H9 (cell line): Measurements from ENCODE around the gene TACR1. TPM values are rescaled to one million over a fixed set of nuclear protein-coding genes. Genes with fewer than 3 reads are reported as not detected.

ENCODE experiments used
- DNase-seq: peaks from one replicate; pipeline ENCODE4 v3.0.0-alpha.2; 2017
- H2AFZ ChIP-seq: one replicate; pipeline ENCODE4 v1.6.1; 2013; ENCODE audit warnings: mild to moderate bottlenecking, low read length, control low read depth, moderate library complexity
- H2AK5ac ChIP-seq: 2 replicates; pipeline ENCODE4 v1.6.1; 2013; ENCODE audit warnings: low read length, control low read depth, mixed read lengths; ENCODE audit not compliant: insufficient read length
- H2BK120ac ChIP-seq: one replicate; pipeline ENCODE4 v1.6.1; 2013; ENCODE audit warnings: low read depth, mild to moderate bottlenecking, low read length, control low read depth, inconsistent platforms; ENCODE audit not compliant: poor library complexity, severe bottlenecking
- H2BK12ac ChIP-seq: 2 replicates; pipeline ENCODE4 v1.6.1; 2013; ENCODE audit warnings: low read length, control low read depth, mixed read lengths, low read depth; ENCODE audit not compliant: insufficient read length
- H2BK15ac ChIP-seq: 2 replicates; pipeline ENCODE4 v1.6.1; 2013; ENCODE audit warnings: low read depth, low read length, control low read depth
- H2BK20ac ChIP-seq: one replicate; pipeline ENCODE4 v1.6.1; 2013; ENCODE audit warnings: low read depth, mild to moderate bottlenecking, low read length, control low read depth, inconsistent platforms; ENCODE audit not compliant: poor library complexity, severe bottlenecking
- H2BK5ac ChIP-seq: 2 replicates; pipeline ENCODE4 v1.6.1; 2013; ENCODE audit warnings: low read length, control low read depth, mixed read lengths; ENCODE audit not compliant: insufficient read length
- H3K14ac ChIP-seq: 2 replicates; pipeline ENCODE4 v1.6.1; 2013; ENCODE audit warnings: low read length, control low read depth; ENCODE audit not compliant: insufficient read depth
- H3K18ac ChIP-seq: 2 replicates; pipeline ENCODE4 v1.6.1; 2013; ENCODE audit warnings: low read depth, mild to moderate bottlenecking, mixed read lengths, low read length, control low read depth; ENCODE audit not compliant: insufficient read length
- H3K23ac ChIP-seq: 2 replicates; pipeline ENCODE4 v1.6.1; 2013; ENCODE audit warnings: low read length, control low read depth, mixed read lengths, low read depth; ENCODE audit not compliant: insufficient read length
- H3K23me2 ChIP-seq: 2 replicates; pipeline ENCODE4 v1.6.1; 2013; ENCODE audit warnings: low read depth, mild to moderate bottlenecking, mixed read lengths, low read length, control low read depth; ENCODE audit not compliant: insufficient read length, poor library complexity, severe bottlenecking
- H3K27ac ChIP-seq: 2 replicates; pipeline ENCODE4 v1.5.1; 2013; ENCODE audit warnings: low read length, control low read depth, mixed read lengths, low read depth; ENCODE audit not compliant: insufficient read length
- H3K27me3 ChIP-seq: 2 replicates; pipeline ENCODE4 v1.6.1; 2013; ENCODE audit warnings: low read length, control low read depth, inconsistent platforms; ENCODE audit not compliant: insufficient read depth
- H3K4ac ChIP-seq: 2 replicates; pipeline ENCODE4 v1.6.1; 2013; ENCODE audit warnings: low read depth, mild to moderate bottlenecking, control low read depth, inconsistent platforms, low read length, moderate library complexity
- H3K4me1 ChIP-seq: 2 replicates; pipeline ENCODE4 v1.6.1; 2013; ENCODE audit warnings: low read length, control low read depth, inconsistent platforms; ENCODE audit not compliant: insufficient read depth
- H3K4me2 ChIP-seq: 2 replicates; pipeline ENCODE4 v1.6.1; 2013; ENCODE audit warnings: low read length, control low read depth, mixed read lengths; ENCODE audit not compliant: insufficient read length, insufficient read depth
- H3K56ac ChIP-seq: 2 replicates; pipeline ENCODE4 v1.6.1; 2013; ENCODE audit warnings: low read depth, mild to moderate bottlenecking, mixed read lengths, low read length, control low read depth; ENCODE audit not compliant: insufficient read length
- H3K79me1 ChIP-seq: 2 replicates; pipeline ENCODE4 v1.6.1; 2013; ENCODE audit warnings: low read depth, mild to moderate bottlenecking, moderate library complexity, low read length, control low read depth, inconsistent platforms; ENCODE audit not compliant: insufficient read depth, poor library complexity, severe bottlenecking
- H3K79me2 ChIP-seq: 2 replicates; pipeline ENCODE4 v1.6.1; 2013; ENCODE audit warnings: low read length, control low read depth, inconsistent platforms; ENCODE audit not compliant: insufficient read depth
- H3K9ac ChIP-seq: 2 replicates; pipeline ENCODE4 v1.6.1; 2013; ENCODE audit warnings: low read length, control low read depth, mixed read lengths; ENCODE audit not compliant: insufficient read length; ENCODE audit errors: extremely low read depth
- H3K9me3 ChIP-seq: one replicate; pipeline ENCODE4 v1.6.1; 2013; ENCODE audit warnings: low read depth, low read length, inconsistent platforms; ENCODE audit not compliant: control insufficient read depth
- H3T11ph ChIP-seq: one replicate; pipeline ENCODE4 v1.6.1; 2013; ENCODE audit warnings: mild to moderate bottlenecking, low read length, control low read depth, inconsistent platforms
- H4K20me1 ChIP-seq: one replicate; pipeline ENCODE4 v1.6.1; 2013; ENCODE audit not compliant: control insufficient read depth, insufficient read length, insufficient read depth
- H4K5ac ChIP-seq: 2 replicates; pipeline ENCODE4 v1.6.1; 2013; ENCODE audit warnings: low read depth, mild to moderate bottlenecking, mixed read lengths, low read length, control low read depth; ENCODE audit not compliant: insufficient read length
- H4K8ac ChIP-seq: replicated peaks from 2 replicates; pipeline ENCODE4 v1.6.1; 2013; ENCODE audit warnings: low read length, control low read depth, mixed read lengths, low read depth; ENCODE audit not compliant: insufficient read length
- H4K91ac ChIP-seq: 2 replicates; pipeline ENCODE4 v1.6.1; 2013; ENCODE audit warnings: low read depth, mild to moderate bottlenecking, moderate library complexity, mixed read lengths, low read length, control low read depth; ENCODE audit not compliant: insufficient read length
- H3K27ac Mint-ChIP-seq, 3 experiments: 2 replicates in 2 of 3; 3 replicates in 1 of 3; pipeline ENCODE4 v1.8.0; 2020 to 2021; ENCODE audit warnings: mixed read lengths in 3 of 3, mild to moderate bottlenecking in 1 of 3, moderate library complexity in 1 of 3
- H3K27me3 Mint-ChIP-seq: 2 replicates; pipeline ENCODE4 v1.8.0; 2021; ENCODE audit warnings: low read depth, mild to moderate bottlenecking, moderate library complexity, mixed read lengths
- H3K36me3 Mint-ChIP-seq, 3 experiments: 2 replicates in 2 of 3; 3 replicates in 1 of 3; pipeline ENCODE4 v1.8.0; 2020 to 2021; ENCODE audit warnings: low read depth in 3 of 3, mixed read lengths in 3 of 3; ENCODE audit not compliant: insufficient read depth in 1 of 3
- H3K4me1 Mint-ChIP-seq, 2 experiments: 2 replicates each; pipeline ENCODE4 v1.8.0; 2020; ENCODE audit warnings: mixed read lengths in 2 of 2
- H3K4me3 Mint-ChIP-seq, 2 experiments: 2 replicates in 1 of 2; 3 replicates in 1 of 2; pipeline ENCODE4 v1.8.0; 2020 to 2021; ENCODE audit warnings: mild to moderate bottlenecking in 2 of 2, mixed read lengths in 2 of 2, moderate library complexity in 1 of 2
- H3K9me3 Mint-ChIP-seq, 2 experiments: 2 replicates in 1 of 2; 3 replicates in 1 of 2; pipeline ENCODE4 v1.8.0; 2020; ENCODE audit warnings: mild to moderate bottlenecking in 2 of 2, mixed read lengths in 2 of 2, moderate library complexity in 1 of 2
- CTCF ChIP-seq: fragments of 200-600 bp; sonication (generic); conservative IDR thresholded peaks from 3 replicates; pipeline ENCODE4 v1.8.0; 2021; ENCODE audit warnings: antibody characterized with exemption, mild to moderate bottlenecking
- WGBS: extraction: QIAGEN DNeasy Blood & Tissue Kit; methylation state at CpG from one replicate; pipeline ENCODE4 v1.1.7; 2013; ENCODE audit warnings: missing lambda C conversion rate, low lambda C conversion rate, mixed read lengths; ENCODE audit not compliant: insufficient read length; ENCODE audit errors: extremely low coverage; 5-methylcytosine and 5-hydroxymethylcytosine counted together
- total RNA-seq: library from RNA; stranded (reverse); gene quantifications from 2 replicates; pipeline ENCODE4 v1.2.1, GENCODE V29; 2021

TACR1 gene
- total RNA-seq, 1 experiment from 2014 or later: 1.4 TPM

GRCh38 chr2:75142081-75142480 lies 57.2 kb downstream of the TACR1 start:
- Histone ChIP-seq H4K20me1 (no peaks in the 10 kb centered on the region), H2BK15ac (no peak overlapping the region), H3T11ph (no peak overlapping the region), H4K91ac (no peak overlapping the region), H2AK5ac (no peak overlapping the region), H4K5ac (no peak overlapping the region), H3K14ac (no peak overlapping the region), H3K4ac (no peak overlapping the region), H3K79me1 (no peaks in the 10 kb centered on the region), H3K9ac (no peak overlapping the region), H3K18ac (peak overlapping the region; percentile 31), H3K27ac (no peak overlapping the region), H2BK120ac (no peak overlapping the region), H3K4me1 (no peaks in the 10 kb centered on the region; the same call in 1 of the 2 replicates), H3K56ac (no peak overlapping the region), H2BK5ac (no peak overlapping the region), H3K9me3 (no peaks in the 10 kb centered on the region), H3K79me2 (no peaks in the 10 kb centered on the region), H3K4me2 (no peak overlapping the region), H4K8ac (no peak overlapping the region), H2BK20ac (no peak overlapping the region), H3K27me3 (no peaks in the 10 kb centered on the region), H2BK12ac (no peak overlapping the region), H2AFZ (no peak overlapping the region), H3K23ac (no peak overlapping the region), H3K23me2 (no peaks in the 10 kb centered on the region)
- H3K27me3 Mint-ChIP-seq: no peaks in the 10 kb centered on the region
- no CpG with 5 or more reads among the region's 3 CpGs for WGBS
- no peak overlapping the region for H3K27ac Mint-ChIP-seq
- DNase-seq: no peak
- no peak overlapping the region for H3K4me3 Mint-ChIP-seq
- H3K4me1 Mint-ChIP-seq: peaks cover 10 to 13% of the 10 kb centered on the region in 2 experiments
- no peaks in the 10 kb centered on the region; a peak in 1 of 5 replicates for H3K9me3 Mint-ChIP-seq
- no peaks in the 10 kb centered on the region for H3K36me3 Mint-ChIP-seq
- TF ChIP-seq CTCF: no peak
